GM12864 (cell line): ENCODE results near the gene BMERB1.

Experiments used
- DNase-seq: peaks from one replicate; pipeline ENCODE4 v3.0.0-alpha.2; 2011; ENCODE audit warnings: low read depth
- H3K4me3 ChIP-seq: 2 replicates; pipeline ENCODE4 v1.5.1; 2011; ENCODE audit warnings: mild to moderate bottlenecking, low read depth, low read length, control low read depth
- CTCF ChIP-seq: IDR thresholded peaks from 2 replicates; pipeline ENCODE4 v1.5.1; 2011; ENCODE audit warnings: low read depth, mild to moderate bottlenecking, moderate library complexity, low read length, control low read depth, inconsistent platforms; ENCODE audit errors: missing control alignments

The BMERB1 gene

GRCh38 chr16:15586716-15587115 lies 152.3 kb downstream of the BMERB1 start:
- TF ChIP-seq CTCF = no peak
- no peak overlapping the region for H3K4me3 ChIP-seq
- DNase-seq = no peak

DNA sequence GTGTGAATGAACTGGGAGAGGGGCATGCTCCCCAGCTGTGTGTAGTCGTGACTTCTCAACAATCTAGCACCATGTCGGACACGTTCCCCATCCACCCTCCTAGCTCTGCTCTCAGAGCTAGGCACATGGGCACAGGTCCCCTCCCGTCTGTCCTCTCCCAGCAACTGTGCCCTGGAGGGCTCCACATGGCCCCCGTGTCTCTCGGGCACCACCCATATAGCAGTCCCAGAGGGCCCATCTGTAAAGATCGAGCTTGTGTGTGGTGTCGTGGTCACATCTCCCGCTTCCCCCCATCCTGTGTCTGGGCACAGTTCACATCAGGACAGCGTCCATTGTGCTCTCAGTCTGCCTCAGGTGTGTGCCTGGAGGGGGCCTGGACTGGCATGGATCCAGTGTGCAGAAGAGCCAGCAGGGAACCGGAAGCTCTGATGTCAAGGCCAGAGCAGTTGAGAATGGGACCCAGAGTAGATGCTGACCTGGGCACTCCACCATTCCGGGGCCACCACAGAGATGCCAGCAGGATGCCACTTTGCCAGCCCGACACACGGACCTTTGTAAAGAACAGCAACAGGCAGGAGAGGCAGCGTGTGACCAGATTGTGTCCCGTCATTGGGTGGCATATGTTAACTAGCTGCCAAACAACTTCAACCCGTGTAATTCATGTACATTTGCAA lies 152.9 kb downstream of the BMERB1 start:
- no peak for DNase-seq
- no peak for TF ChIP-seq CTCF
- no peak overlapping the region for H3K4me3 ChIP-seq

- no peak overlapping the region for H3K4me3 ChIP-seq
- TF ChIP-seq CTCF = no peak
- DNase-seq = no peak
These were observed 157.9 kb downstream of the BMERB1 start for GRCh38 chr16:15592324-15592723.

DNA sequence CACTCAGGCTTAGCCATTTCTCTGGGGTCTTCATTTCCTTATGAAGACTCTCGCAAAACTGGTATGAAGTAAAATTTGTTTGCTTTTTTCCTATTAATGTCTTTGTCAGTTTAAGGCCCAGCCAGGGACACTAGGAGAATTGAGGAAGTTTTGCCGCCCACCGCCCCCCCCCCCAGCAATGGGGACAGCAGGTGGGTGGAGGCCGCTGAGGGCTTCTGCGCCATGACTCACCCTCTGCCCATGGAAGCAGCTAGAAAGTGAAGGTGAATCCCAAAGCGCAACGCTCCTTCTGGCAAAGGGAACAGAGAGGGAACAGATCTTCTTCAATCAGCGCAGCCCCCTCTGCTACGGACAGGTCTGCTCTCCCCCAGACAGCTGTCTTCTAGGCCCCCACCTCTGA lies 158.8 kb downstream of the BMERB1 start:
- no peak for TF ChIP-seq CTCF
- no peak overlapping the region for H3K4me3 ChIP-seq
- no peak for DNase-seq

- DNase-seq = no peak
- no peak for TF ChIP-seq CTCF
- H3K4me3 ChIP-seq = no peak overlapping the region
These were observed 160.4 kb downstream of the BMERB1 start for GRCh38 chr16:15594711-15595320.

- DNase-seq = no peak
- H3K4me3 ChIP-seq = no peak overlapping the region
- no peak for TF ChIP-seq CTCF
These were observed 162.7 kb downstream of the BMERB1 start for GRCh38 chr16:15597135-15597534.
